ENCODE data around the gene SLC18B1. TPM values are rescaled to one million over a fixed set of nuclear protein-coding genes. Genes with fewer than 3 reads are reported as not detected.

Gene SLC18B1
- polyA plus RNA-seq, 3 donors: 26.9 to 33.3 (median 31.9) TPM

DNA sequence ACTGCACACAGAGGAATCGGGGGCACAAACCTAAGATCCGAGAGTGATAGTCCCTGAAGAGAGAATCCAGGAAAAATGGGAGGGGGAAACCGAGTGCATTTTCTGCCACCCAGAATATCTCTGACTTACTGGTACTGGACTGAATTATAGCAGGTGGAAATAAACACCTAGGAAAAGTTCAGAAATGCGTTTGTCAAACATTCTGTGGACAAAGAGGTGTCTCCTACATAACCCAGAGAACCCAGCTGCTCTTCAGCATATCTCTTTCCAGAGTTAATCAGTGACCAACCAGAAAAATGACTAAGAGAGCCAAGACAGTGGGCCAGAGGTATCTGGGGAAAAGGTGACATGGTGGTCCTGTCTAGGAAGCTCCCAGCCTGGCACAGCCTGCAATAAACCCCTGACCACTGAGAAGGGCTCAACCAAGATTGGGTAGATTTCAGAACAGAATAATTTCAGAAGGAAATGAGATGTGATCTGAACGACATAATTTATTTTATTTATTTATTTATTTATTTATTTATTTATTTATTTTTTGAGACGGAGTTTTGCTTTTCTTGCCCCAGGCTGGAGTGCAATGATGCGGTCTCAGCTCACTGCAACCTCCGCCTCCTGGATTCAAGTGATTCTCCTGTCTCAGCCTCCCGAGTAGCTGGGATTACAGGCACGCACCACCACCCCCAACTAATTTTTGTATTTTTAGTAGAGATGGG lies 78.5 kb downstream of the SLC18B1 start:
- DNase-seq (ENCODE audit: extremely low read depth in 1 of 11, low read depth in 9 of 11, low spot score in 4 of 11): no peak

Other genes with a start within 250 kb of the SLC18B1 start
- gene TAAR8, start 246.0 kb downstream of the SLC18B1 start, polyA plus RNA-seq (ENCODE audit: insufficient read length in 3 of 3): not detected
- gene TAAR6, start 228.3 kb downstream of the SLC18B1 start, polyA plus RNA-seq (ENCODE audit: insufficient read length in 3 of 3): not detected
- gene TAAR5, start 208.9 kb downstream of the SLC18B1 start, polyA plus RNA-seq (ENCODE audit: insufficient read length in 3 of 3): not detected
- not detected for gene TAAR2, start 174.4 kb downstream of the SLC18B1 start, polyA plus RNA-seq (ENCODE audit: insufficient read length in 3 of 3)
- under 1 TPM in 1 of 3 donors, not detected in 2; 0.20 TPM for gene TAAR1, start 139.5 kb downstream of the SLC18B1 start, polyA plus RNA-seq (ENCODE audit: insufficient read length in 3 of 3)
- under 1 TPM; 0.11 to 0.26 (median 0.22) TPM for gene VNN1, start 84.6 kb downstream of the SLC18B1 start, polyA plus RNA-seq (ENCODE audit: insufficient read length in 3 of 3)
- gene VNN2, start 40.7 kb downstream of the SLC18B1 start, polyA plus RNA-seq (ENCODE audit: insufficient read length in 3 of 3): 1 to 10 TPM; 2.3 to 2.5 (median 2.4) TPM
- 1,000 to 10,000 TPM; 1,769 to 2,118 (median 1,959) TPM for gene RPS12, start 15.9 kb upstream of the SLC18B1 start, polyA plus RNA-seq (ENCODE audit: insufficient read length in 3 of 3)